Gastrocnemius medialis (tissue), 4 donors: ENCODE results near the gene BICD1. TPM values are rescaled to one million over a fixed set of nuclear protein-coding genes. Genes with fewer than 3 reads are reported as not detected.

ENCODE experiments used
- ATAC-seq, 2 donors: fragments of 150-250 bp; one replicate each; pipeline ENCODE4 v1.9.1; 2016
- DNase-seq, 2 donors: peaks; one replicate each; pipeline ENCODE4 v3.0.0-alpha.2; 2019
- H3K27ac ChIP-seq, 4 donors: fragments of 200-600 bp; sonication (generic); 1 replicate in 1 of 4; 2 replicates in 3 of 4; pipeline ENCODE4 v1.5.1; 2016 to 2018; ENCODE audit warnings: mild to moderate bottlenecking in 2 of 4, moderate library complexity in 1 of 4
- H3K27me3 ChIP-seq, 3 donors: fragments of 200-600 bp; sonication (generic) in 2 of 3; 1 replicate in 1 of 3; 2 replicates in 2 of 3; pipeline versions ENCODE4 v1.5.1 to v1.6.0; 2016 to 2019; ENCODE audit warnings: mild to moderate bottlenecking in 1 of 3, moderate library complexity in 1 of 3
- H3K36me3 ChIP-seq, 2 donors: fragments of 200-600 bp; sonication (generic) in 1 of 2; one replicate each; pipeline ENCODE4 v1.5.1; 2017 to 2018
- H3K4me1 ChIP-seq, 2 donors: fragments of 200-600 bp; sonication (generic) in 1 of 2; one replicate each; pipeline ENCODE4 v1.5.1; 2016 to 2017; ENCODE audit warnings: mild to moderate bottlenecking in 2 of 2
- H3K4me3 ChIP-seq, 4 donors: fragments of 200-600 bp; sonication (generic) in 3 of 4; 1 replicate in 1 of 4; 2 replicates in 3 of 4; pipeline ENCODE4 v1.5.1; 2016 to 2019; ENCODE audit warnings: mild to moderate bottlenecking in 2 of 4
- H3K9me3 ChIP-seq, 3 donors: fragments of 200-600 bp; sonication (generic) in 2 of 3; 1 replicate in 1 of 3; 2 replicates in 2 of 3; pipeline ENCODE4 v1.5.1; 2016 to 2019
- POLR2A ChIP-seq, 2 donors: fragments of 450-650 bp; IDR thresholded peaks; one replicate each; pipeline ENCODE4 v1.6.1; 2017; ENCODE audit warnings: antibody characterized with exemption in 2 of 2, mild to moderate bottlenecking in 2 of 2, moderate library complexity in 2 of 2
- in situ Hi-C, 4 donors: fragments of 200-750 bp; cut with MboI; loops; one replicate each; pipeline versions ENCODE4 v1.15.0 to v1.8.0; 2017; ENCODE audit warnings: low sequenced_read_pairs in 4 of 4
- intact Hi-C: fragments of 100-400 bp; cut with DNase I; formaldehyde crosslinking; loops from one replicate; pipeline ENCODE4 v1.15.1; 2023; ENCODE audit warnings: low total_unique reads
- total RNA-seq, 4 donors: library from RNA; depleted of rRNA; stranded (reverse); fragments of >200 nt; gene quantifications; one replicate each; pipeline versions ENCODE4 v1.1.0 to v1.2.3, GENCODE V29; 2016
- TF ChIP-seq, protein P1 (sequence below), 5 experiments: fragments of 450-650 bp in 3 of 5; fragments of 200-600 bp in 2 of 5; sonication (generic) in 2 of 5; IDR thresholded peaks in 4 of 5; conservative IDR thresholded peaks in 1 of 5; 1 replicate in 4 of 5; 2 replicates in 1 of 5; pipeline ENCODE4 v1.5.1; 2016 to 2019; ENCODE audit warnings: antibody characterized with exemption in 5 of 5, mild to moderate bottlenecking in 3 of 5, moderate library complexity in 3 of 5

BICD1 gene
- total RNA-seq, 4 donors from 2014 or later, result 1.4 to 2.3 (median 2.0) TPM

GRCh38 chr12:32257695-32258496, 151.2 kb downstream of the BICD1 start:
- DNase-seq (no peak), ATAC-seq (no peak)
- no peaks in the 10 kb centered on the region for H3K36me3 ChIP-seq
- intact Hi-C loops, result no loop called here
- H3K27ac ChIP-seq, result no peak overlapping the region
- no peaks in the 10 kb centered on the region for H3K9me3 ChIP-seq
- in situ Hi-C loops, result no loop called here
- no peaks in the 10 kb centered on the region for H3K27me3 ChIP-seq
- no peaks in the 10 kb centered on the region for H3K4me1 ChIP-seq
- TF ChIP-seq, protein P1, sequence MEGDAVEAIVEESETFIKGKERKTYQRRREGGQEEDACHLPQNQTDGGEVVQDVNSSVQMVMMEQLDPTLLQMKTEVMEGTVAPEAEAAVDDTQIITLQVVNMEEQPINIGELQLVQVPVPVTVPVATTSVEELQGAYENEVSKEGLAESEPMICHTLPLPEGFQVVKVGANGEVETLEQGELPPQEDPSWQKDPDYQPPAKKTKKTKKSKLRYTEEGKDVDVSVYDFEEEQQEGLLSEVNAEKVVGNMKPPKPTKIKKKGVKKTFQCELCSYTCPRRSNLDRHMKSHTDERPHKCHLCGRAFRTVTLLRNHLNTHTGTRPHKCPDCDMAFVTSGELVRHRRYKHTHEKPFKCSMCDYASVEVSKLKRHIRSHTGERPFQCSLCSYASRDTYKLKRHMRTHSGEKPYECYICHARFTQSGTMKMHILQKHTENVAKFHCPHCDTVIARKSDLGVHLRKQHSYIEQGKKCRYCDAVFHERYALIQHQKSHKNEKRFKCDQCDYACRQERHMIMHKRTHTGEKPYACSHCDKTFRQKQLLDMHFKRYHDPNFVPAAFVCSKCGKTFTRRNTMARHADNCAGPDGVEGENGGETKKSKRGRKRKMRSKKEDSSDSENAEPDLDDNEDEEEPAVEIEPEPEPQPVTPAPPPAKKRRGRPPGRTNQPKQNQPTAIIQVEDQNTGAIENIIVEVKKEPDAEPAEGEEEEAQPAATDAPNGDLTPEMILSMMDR (IDR thresholded peaks at IDR 0.05 in 4 of 5, conservative IDR thresholded peaks at IDR 0.05 in 1 of 5), result no peak
- no peak for TF ChIP-seq POLR2A (IDR thresholded peaks at IDR 0.05)
- no peak overlapping the region for H3K4me3 ChIP-seq

DNA sequence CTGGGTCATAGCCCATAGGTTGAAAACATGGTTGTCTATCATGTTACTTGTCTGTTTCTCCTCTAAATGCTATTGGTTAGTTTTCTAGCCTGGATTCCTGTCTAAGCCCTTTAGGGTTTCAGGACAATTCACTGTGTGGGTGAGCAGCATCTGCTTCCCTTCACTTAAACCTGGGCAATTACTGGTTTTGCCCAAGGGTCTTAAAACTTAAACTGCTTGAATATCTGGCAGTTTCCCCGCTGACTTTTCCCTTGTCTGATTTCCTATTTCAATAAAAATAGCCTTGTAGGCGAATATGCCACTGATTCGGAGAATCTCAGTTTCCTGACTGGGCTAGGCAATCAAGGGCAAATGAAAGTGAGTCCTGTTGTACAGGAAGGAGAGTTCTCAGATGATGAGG, 154.0 kb downstream of the BICD1 start:
- H3K4me3 ChIP-seq, result no peak overlapping the region
- H3K27me3 ChIP-seq, result no peaks in the 10 kb centered on the region
- TF ChIP-seq, protein P1 (IDR thresholded peaks at IDR 0.05 in 4 of 5, conservative IDR thresholded peaks at IDR 0.05 in 1 of 5), result no peak
- TF ChIP-seq POLR2A (IDR thresholded peaks at IDR 0.05), result no peak
- in situ Hi-C loops (no loop called here), intact Hi-C loops (no loop called here)
- H3K4me1 ChIP-seq, result no peaks in the 10 kb centered on the region
- ATAC-seq, result no peak
- DNase-seq, result no peak
- H3K36me3 ChIP-seq, result no peaks in the 10 kb centered on the region
- no peaks in the 10 kb centered on the region for H3K9me3 ChIP-seq
- no peak overlapping the region for H3K27ac ChIP-seq

- no peak for ATAC-seq
- no peaks in the 10 kb centered on the region for H3K4me1 ChIP-seq
- H3K27me3 ChIP-seq, result no peaks in the 10 kb centered on the region
- TF ChIP-seq, protein P1 (IDR thresholded peaks at IDR 0.05 in 4 of 5, conservative IDR thresholded peaks at IDR 0.05 in 1 of 5), result no peak
- TF ChIP-seq POLR2A (IDR thresholded peaks at IDR 0.05), result no peak
- H3K9me3 ChIP-seq, result no peaks in the 10 kb centered on the region
- no peak overlapping the region for H3K4me3 ChIP-seq
- no peaks in the 10 kb centered on the region for H3K36me3 ChIP-seq
- intact Hi-C loops, result no loop called here
- no peak overlapping the region for H3K27ac ChIP-seq
- DNase-seq, result no peak
- in situ Hi-C loops, result no loop called here
These were observed 155.0 kb downstream of the BICD1 start for GRCh38 chr12:32261638-32262037.

- no peaks in the 10 kb centered on the region for H3K9me3 ChIP-seq
- ATAC-seq (no peak), DNase-seq (no peak)
- intact Hi-C loops (no loop called here), in situ Hi-C loops (no loop called here)
- H3K4me3 ChIP-seq, result no peak overlapping the region
- no peaks in the 10 kb centered on the region for H3K27me3 ChIP-seq
- H3K4me1 ChIP-seq, result no peaks in the 10 kb centered on the region
- no peaks in the 10 kb centered on the region for H3K36me3 ChIP-seq
- H3K27ac ChIP-seq, result no peak overlapping the region
- TF ChIP-seq POLR2A (IDR thresholded peaks at IDR 0.05), result no peak
These were observed 158.3 kb downstream of the BICD1 start for GRCh38 chr12:32264961-32265360.

DNA sequence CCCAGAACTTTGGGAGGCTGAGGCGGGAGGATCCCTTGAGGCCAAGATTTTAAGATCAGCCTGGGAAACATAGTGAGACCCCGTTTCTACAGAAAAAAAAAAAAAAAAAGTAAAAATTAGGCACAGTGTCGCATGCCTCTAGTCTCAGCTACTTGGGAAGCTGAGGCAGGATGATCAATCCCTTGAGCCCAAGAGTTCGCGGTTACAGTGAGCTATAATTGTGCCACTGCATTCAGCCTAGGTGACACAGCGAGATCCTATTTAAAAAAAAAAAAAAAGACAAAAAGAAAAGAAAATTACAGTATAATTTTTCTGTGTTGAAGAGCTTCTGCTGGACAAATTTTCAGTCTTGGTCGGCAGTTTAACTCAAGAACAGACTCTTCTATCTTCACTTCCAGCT, 158.8 kb downstream of the BICD1 start:
- no peak for DNase-seq
- Histone ChIP-seq H3K36me3 (no peaks in the 10 kb centered on the region), H3K4me3 (no peak overlapping the region), H3K27me3 (no peaks in the 10 kb centered on the region), H3K4me1 (no peaks in the 10 kb centered on the region), H3K9me3 (no peaks in the 10 kb centered on the region), H3K27ac (no peak overlapping the region)
- in situ Hi-C loops (no loop called here), intact Hi-C loops (no loop called here)
- TF ChIP-seq POLR2A (IDR thresholded peaks at IDR 0.05), result no peak
- TF ChIP-seq, protein P1 (IDR thresholded peaks at IDR 0.05 in 4 of 5, conservative IDR thresholded peaks at IDR 0.05 in 1 of 5), result no peak
- no peak for ATAC-seq
